GM18502 (cell line): Measurements from ENCODE around the gene NRXN3.
A peak's percentile ranks its signal among the peaks of the same experiment; 100 is the strongest.

ENCODE experiments used
- ATAC-seq: cut with Tn5 transposase; IDR thresholded peaks from one replicate; pipeline ENCODE4 v1.9.1; 2021; ENCODE audit warnings: mild to moderate bottlenecking; ENCODE audit not compliant: unreplicated experiment, poor library complexity

NRXN3 gene

DNA sequence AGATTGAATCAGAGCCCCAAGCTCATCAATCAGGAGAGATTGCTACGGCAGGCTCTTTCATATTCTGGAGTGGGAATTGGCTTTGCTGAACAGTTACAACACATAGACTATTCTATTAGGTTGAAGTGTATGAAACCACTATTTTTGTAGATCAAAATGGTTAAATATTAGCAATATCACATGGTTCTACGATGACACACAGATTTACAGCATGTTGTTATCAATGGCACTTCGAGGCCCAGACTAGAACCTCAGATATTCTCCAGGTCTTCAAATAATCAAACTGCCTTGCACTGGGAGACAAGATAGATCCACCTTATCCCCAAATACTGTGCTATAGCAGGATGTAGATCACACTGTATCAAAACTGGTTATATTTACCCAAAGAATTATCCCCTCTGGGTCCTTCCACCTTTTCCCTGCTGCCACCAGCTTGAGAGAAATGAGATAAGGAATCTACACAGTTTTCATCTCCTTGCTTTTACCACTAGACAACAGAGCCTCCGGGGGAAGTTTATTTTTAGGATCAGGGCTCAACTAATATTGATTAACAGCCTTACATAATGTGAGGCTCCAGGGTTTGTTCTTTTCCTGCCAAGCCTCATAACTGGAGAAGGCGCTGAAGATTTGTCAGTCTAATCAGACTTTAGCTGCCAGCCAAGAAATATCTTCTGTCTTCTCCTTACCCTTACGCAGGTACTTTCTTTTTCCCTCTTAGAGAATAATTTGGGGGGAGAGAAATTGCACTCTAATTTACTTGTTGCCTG lies 1534.1 kb downstream of the NRXN3 start:
- ATAC-seq = no peak

- no peak for ATAC-seq
Observed at GRCh38 chr14:79705126-79705894, 1535.1 kb downstream of the NRXN3 start.

- ATAC-seq = no peak
Observed at GRCh38 chr14:79706382-79706781, 1536.2 kb downstream of the NRXN3 start.

DNA sequence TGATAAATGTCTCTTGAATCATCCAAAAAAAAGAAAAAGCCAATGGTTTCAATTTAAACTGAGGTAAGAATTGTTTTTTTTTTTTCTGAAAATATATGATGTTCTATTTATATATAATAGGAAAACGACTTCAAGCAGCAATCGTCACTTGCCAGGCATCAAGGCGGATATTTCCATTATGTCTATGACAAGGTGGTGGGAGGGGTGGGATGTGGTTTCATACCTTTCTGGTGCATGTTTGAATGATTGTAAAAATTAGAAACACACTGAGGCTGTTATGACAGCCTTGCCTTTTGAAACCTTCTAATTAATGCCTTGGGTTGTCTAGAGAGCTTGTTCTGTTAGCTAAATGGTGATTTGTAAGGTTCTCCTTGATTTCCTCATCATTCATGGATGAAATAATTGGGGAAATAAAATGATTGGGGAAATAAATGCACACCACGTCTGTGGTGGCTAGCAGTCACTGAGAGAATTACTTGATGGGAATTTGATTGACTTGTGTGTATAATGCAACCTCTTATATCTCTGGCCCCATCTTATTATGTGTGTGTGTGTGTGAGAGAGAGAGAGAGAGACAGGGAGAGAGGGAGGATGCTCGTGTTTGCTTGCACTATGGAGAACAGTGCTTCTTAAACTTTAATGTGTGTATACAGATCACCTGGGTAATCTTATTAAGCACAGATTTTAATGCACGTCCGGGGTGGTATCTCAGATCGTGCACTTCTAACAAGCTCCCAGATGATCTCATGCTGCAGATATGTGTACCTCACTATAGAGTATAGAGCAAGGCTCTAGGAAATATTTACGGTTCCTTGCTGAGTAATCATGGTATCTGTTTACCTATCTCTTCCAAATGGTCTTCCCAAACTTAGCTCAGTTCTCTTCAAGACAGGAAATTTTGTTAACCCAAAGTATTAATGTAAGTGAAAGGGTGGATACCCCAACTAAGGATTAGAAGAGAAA lies 1538.5 kb downstream of the NRXN3 start:
- ATAC-seq = no peak

GRCh38 chr14:79709573-79709972 lies 1539.4 kb downstream of the NRXN3 start:
- ATAC-seq = no peak

GRCh38 chr14:79712302-79712950 lies 1542.3 kb downstream of the NRXN3 start:
- no peak for ATAC-seq

GRCh38 chr14:79721399-79722084 lies 1551.4 kb downstream of the NRXN3 start:
- ATAC-seq = no peak

- no peak for ATAC-seq
Observed at GRCh38 chr14:79724934-79725717, 1555.0 kb downstream of the NRXN3 start.

DNA sequence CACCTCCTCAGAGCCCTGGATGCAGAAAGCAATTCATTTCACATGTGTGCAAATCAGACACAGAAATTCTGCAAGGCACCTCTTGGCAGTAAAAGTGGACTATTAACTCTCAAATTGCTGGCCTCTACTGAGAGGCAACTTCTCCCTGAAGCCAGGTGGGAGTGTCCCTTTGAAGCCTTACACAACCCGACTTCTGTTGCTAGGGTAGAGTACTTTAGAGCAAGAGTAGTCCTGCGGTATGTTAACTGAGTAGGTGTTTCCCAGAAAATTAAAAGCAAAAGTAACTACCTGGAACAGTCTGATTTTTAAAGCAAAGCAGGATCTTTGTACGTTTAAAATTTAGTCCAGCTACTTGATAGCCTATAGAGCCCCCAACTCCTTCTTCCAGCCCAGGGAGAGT lies 1557.7 kb downstream of the NRXN3 start:
- ATAC-seq = no peak

DNA sequence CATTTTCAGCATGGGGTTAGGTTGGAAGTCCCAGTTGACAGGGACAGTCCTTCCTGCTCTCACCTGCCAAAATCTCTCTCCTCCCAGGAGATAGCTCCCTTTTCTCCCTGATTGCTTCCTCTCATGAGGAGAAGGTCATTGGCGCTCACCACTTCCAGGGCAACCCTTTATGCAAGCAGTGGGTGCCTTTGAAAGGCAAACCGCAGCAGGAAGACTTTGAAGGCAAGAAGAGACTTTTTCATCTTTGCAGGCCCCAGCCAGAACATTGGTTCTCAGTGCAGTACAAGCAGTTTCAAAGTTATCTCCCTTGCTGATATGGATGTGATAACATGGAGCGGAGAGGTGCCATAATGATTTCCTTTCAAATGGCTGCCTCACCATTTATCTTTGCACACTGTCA lies 1558.2 kb downstream of the NRXN3 start:
- no peak for ATAC-seq

GRCh38 chr14:79729731-79730130 lies 1559.6 kb downstream of the NRXN3 start:
- no peak for ATAC-seq

GRCh38 chr14:79730196-79730595 lies 1560.0 kb downstream of the NRXN3 start:
- no peak for ATAC-seq

DNA sequence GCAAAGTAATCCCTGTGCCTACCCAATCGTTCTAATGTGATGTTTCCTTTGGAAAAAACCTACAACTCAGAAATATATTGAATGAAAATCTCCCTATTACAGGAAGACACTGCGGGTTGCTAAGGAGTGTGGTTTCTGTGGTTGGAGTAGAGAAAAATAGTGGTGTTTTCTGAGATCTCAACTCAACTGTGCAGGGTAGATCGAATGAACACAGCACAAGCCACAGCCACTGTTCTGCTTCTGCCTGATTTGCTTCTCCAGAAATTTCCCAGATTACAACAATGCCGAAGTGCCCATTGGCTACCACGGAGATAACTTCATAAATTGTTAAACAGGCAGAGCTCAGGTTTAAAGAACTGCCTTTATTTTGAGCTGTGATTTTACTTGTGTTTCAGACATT lies 1560.8 kb downstream of the NRXN3 start:
- peak; percentile 49 for ATAC-seq

DNA sequence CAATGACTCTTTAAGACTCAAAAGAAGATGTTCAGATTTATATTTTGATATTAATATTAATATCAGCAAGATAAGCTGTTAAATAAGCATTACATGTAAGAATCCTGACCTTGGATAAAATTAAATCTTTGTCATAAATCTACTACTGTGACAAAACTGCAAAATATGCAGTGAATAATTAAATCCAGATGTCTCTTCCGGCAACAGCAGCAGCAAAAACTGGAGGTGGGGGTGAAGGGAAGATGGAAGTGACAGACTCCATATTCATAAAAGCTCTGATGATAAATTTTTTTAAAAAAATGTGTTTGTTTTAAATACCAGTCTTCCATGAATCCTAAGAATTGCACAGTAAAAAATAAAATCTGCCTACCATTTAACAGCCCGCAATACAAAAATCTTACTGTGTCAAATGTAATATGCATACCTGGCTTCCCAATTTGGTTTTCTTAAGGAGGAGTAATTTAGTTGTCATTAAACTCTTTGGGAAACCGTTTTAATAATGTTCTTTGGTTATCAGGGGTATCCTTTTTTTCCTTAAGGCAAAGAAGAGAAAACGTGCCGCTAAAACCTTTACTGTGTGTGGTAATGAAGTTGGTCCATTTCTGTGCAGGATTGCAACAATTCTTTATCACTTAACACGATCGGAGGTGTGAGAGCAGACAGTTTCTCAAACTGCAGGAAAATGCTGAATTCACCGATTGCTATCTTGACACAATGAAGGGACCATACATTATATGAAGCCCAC lies 1562.9 kb downstream of the NRXN3 start:
- ATAC-seq = no peak

DNA sequence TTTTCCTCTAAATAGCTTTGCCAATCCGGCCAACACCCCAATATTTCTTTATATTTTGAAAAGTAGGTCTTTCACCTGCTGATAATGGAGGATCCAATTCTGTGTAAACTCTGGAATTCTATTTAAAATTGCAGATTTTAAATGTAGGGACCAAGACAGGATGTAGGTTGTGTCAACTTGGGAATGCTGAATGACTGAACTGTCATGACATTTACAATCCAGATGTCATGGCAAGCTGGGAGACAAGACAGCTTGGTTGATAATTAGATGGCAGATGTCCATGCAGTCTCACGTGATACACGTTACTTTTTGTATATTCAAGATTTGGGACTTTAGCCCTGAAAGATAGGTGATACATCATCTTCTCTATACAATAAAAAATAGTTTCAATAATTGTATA lies 1564.0 kb downstream of the NRXN3 start:
- no peak for ATAC-seq

GRCh38 chr14:79734656-79735055 lies 1564.5 kb downstream of the NRXN3 start:
- no peak for ATAC-seq

DNA sequence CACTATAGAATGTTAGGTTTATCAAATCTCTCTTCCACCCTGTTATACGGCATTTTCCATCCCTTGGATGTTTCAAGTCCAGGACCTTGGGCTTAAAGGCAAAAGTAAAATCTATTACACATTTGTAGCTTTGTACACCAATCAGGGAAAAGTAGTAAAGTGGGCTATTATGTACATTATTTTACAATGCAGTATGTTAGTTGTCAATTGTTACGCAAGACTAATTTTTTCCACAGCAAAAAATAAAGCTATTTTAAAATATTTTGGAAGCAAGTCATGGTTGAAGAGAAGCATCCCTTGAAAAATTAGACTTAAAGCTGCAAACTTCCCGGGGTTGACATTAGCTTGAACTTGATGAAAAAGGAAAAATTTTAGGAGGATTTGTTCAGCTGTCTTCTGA lies 1564.9 kb downstream of the NRXN3 start:
- ATAC-seq = no peak

GRCh38 chr14:79740066-79740601 lies 1570.0 kb downstream of the NRXN3 start:
- ATAC-seq = no peak
